ENCODE results near the gene PRM2.
A peak's percentile ranks its signal among the peaks of the same experiment; 100 is the strongest.
"Not testable (repeated sequence)": the region's sequence is repeated elsewhere in the genome, so short reads cannot be mapped to it uniquely, and the experiment has no call there.

The PRM2 gene

GRCh38 chr16:11306997-11307638 is 30.8 kb upstream of the PRM2 start:
- no peak for DNase-seq

- no peak for DNase-seq
Measured at GRCh38 chr16:11306381-11306780, 30.1 kb upstream of the PRM2 start.

- no peak for DNase-seq
Measured at GRCh38 chr16:11303405-11304138, 27.3 kb upstream of the PRM2 start.

GRCh38 chr16:11302977-11303376 is 26.7 kb upstream of the PRM2 start:
- DNase-seq, result no peak

- no peak for DNase-seq
Measured at GRCh38 chr16:11301645-11302501, 25.6 kb upstream of the PRM2 start.

GRCh38 chr16:11300560-11300892 is 24.2 kb upstream of the PRM2 start:
- DNase-seq, result no peak

GRCh38 chr16:11299865-11300559 is 23.7 kb upstream of the PRM2 start:
- DNase-seq, result no peak

GRCh38 chr16:11298950-11299547 is 22.8 kb upstream of the PRM2 start:
- DNase-seq, result not testable (repeated sequence)

GRCh38 chr16:11298143-11298900 is 22.0 kb upstream of the PRM2 start:
- DNase-seq, result no peak

GRCh38 chr16:11297492-11298142 is 21.3 kb upstream of the PRM2 start:
- DNase-seq, result peak; percentile 56 to 59

- DNase-seq, result no peak
Measured at GRCh38 chr16:11296706-11297491, 20.6 kb upstream of the PRM2 start.

GRCh38 chr16:11296351-11296705 is 20.0 kb upstream of the PRM2 start:
- no peak for DNase-seq

- no peak for DNase-seq
Measured at GRCh38 chr16:11295672-11296071, 19.4 kb upstream of the PRM2 start.

GRCh38 chr16:11292076-11292748 is 15.9 kb upstream of the PRM2 start:
- DNase-seq, result no peak

GRCh38 chr16:11291091-11291703 is 14.9 kb upstream of the PRM2 start:
- no peak for DNase-seq

- no peak for DNase-seq
Measured at GRCh38 chr16:11290102-11290893, 14.0 kb upstream of the PRM2 start.

- not testable (repeated sequence) for DNase-seq
Measured at GRCh38 chr16:11289696-11290095, 13.4 kb upstream of the PRM2 start.

GRCh38 chr16:11289202-11289601 is 12.9 kb upstream of the PRM2 start:
- no peak for DNase-seq

- DNase-seq, result no peak
Measured at GRCh38 chr16:11285842-11286241, 9.6 kb upstream of the PRM2 start.
